Right atrium auricular region (tissue), 2 donors: ENCODE data around the gene NDUFS1. TPM values are rescaled to one million over a fixed set of nuclear protein-coding genes. Genes with fewer than 3 reads are reported as not detected.
"Not testable (repeated sequence)": the region's sequence is repeated elsewhere in the genome, so short reads cannot be mapped to it uniquely, and the experiment has no call there.

Experiments used
- DNase-seq: peaks from one replicate; pipeline ENCODE4 v3.0.0-alpha.2; 2019; ENCODE audit warnings: low spot score
- H3K27ac ChIP-seq, 2 donors: fragments of 200-600 bp; sonication (generic); 1 replicate in 1 of 2; 2 replicates in 1 of 2; pipeline ENCODE4 v1.5.1; 2016 to 2019
- H3K27me3 ChIP-seq, 2 donors: fragments of 200-600 bp; sonication (generic); one replicate each; pipeline versions ENCODE4 v1.5.1 to v1.6.0; 2017 to 2019
- H3K36me3 ChIP-seq: fragments of 200-600 bp; sonication (generic); one replicate; pipeline ENCODE4 v1.5.1; 2016
- H3K4me1 ChIP-seq, 2 donors: fragments of 200-600 bp; sonication (generic); one replicate each; pipeline versions ENCODE4 v1.5.1 to v1.6.0; 2017 to 2019
- H3K4me3 ChIP-seq, 2 donors: fragments of 200-600 bp; sonication (generic); 1 replicate in 1 of 2; 2 replicates in 1 of 2; pipeline ENCODE4 v1.5.1; 2017 to 2019; ENCODE audit warnings: mild to moderate bottlenecking in 1 of 2, moderate library complexity in 1 of 2
- H3K9me3 ChIP-seq, 2 donors: fragments of 200-600 bp; sonication (generic); one replicate each; pipeline ENCODE4 v1.5.1; 2019
- CTCF ChIP-seq, 2 donors: fragments of 200-600 bp; sonication (generic); IDR thresholded peaks; one replicate each; pipeline ENCODE4 v1.5.1; 2019; ENCODE audit warnings: antibody characterized with exemption in 2 of 2
- total RNA-seq, 2 donors: library from RNA; depleted of rRNA; stranded (reverse); fragments of >200 nt; gene quantifications; one replicate each; pipeline ENCODE4 v1.1.0, GENCODE V29; 2016

NDUFS1 gene
- total RNA-seq, 2 donors from 2014 or later, result 183 to 388 TPM

- DNase-seq, result no peak
- peaks cover 0 to 7% of the 10 kb centered on the region in 2 donors for H3K4me1 ChIP-seq
- no peak for TF ChIP-seq CTCF (IDR thresholded peaks at IDR 0.05)
- no peaks in the 10 kb centered on the region for H3K9me3 ChIP-seq
- H3K27me3 ChIP-seq, result no peaks in the 10 kb centered on the region
- no peaks in the 10 kb centered on the region for H3K36me3 ChIP-seq
- no peak overlapping the region for H3K4me3 ChIP-seq
- H3K27ac ChIP-seq, result no peak overlapping the region
Observed at GRCh38 chr2:206079699-206080465, 79.4 kb downstream of the NDUFS1 start.

GRCh38 chr2:206077879-206078278 lies 81.4 kb downstream of the NDUFS1 start:
- H3K4me3 ChIP-seq, H3K27me3 ChIP-seq, H3K27ac ChIP-seq, H3K36me3 ChIP-seq, H3K4me1 ChIP-seq, DNase-seq, H3K9me3 ChIP-seq: not testable (repeated sequence)

GRCh38 chr2:206075113-206075512 lies 84.1 kb downstream of the NDUFS1 start:
- no peaks in the 10 kb centered on the region for H3K27me3 ChIP-seq
- DNase-seq, result no peak
- H3K4me1 ChIP-seq, result no peaks in the 10 kb centered on the region
- H3K9me3 ChIP-seq, result no peaks in the 10 kb centered on the region
- TF ChIP-seq CTCF (IDR thresholded peaks at IDR 0.05), result no peak
- no peak overlapping the region for H3K4me3 ChIP-seq
- no peaks in the 10 kb centered on the region for H3K36me3 ChIP-seq
- no peak overlapping the region for H3K27ac ChIP-seq

GRCh38 chr2:206071807-206072206 lies 87.4 kb downstream of the NDUFS1 start:
- Histone ChIP-seq H3K36me3 (no peaks in the 10 kb centered on the region), H3K27ac (no peak overlapping the region), H3K27me3 (no peaks in the 10 kb centered on the region), H3K4me1 (no peaks in the 10 kb centered on the region), H3K4me3 (no peak overlapping the region), H3K9me3 (no peaks in the 10 kb centered on the region)
- DNase-seq, result no peak
- no peak for TF ChIP-seq CTCF (IDR thresholded peaks at IDR 0.05)

GRCh38 chr2:206069417-206069816 lies 89.8 kb downstream of the NDUFS1 start:
- Histone ChIP-seq H3K4me1 (no peaks in the 10 kb centered on the region), H3K27me3 (no peaks in the 10 kb centered on the region), H3K36me3 (no peaks in the 10 kb centered on the region), H3K4me3 (no peak overlapping the region), H3K9me3 (no peaks in the 10 kb centered on the region), H3K27ac (no peak overlapping the region)
- no peak for TF ChIP-seq CTCF (IDR thresholded peaks at IDR 0.05)
- no peak for DNase-seq

- no peaks in the 10 kb centered on the region for H3K36me3 ChIP-seq
- no peak for DNase-seq
- no peak overlapping the region for H3K27ac ChIP-seq
- no peaks in the 10 kb centered on the region for H3K27me3 ChIP-seq
- no peaks in the 10 kb centered on the region for H3K4me1 ChIP-seq
- H3K9me3 ChIP-seq, result no peaks in the 10 kb centered on the region
- H3K4me3 ChIP-seq, result no peak overlapping the region
- TF ChIP-seq CTCF (IDR thresholded peaks at IDR 0.05), result no peak
Observed at GRCh38 chr2:206068207-206068606, 91.0 kb downstream of the NDUFS1 start.

Other genes with a start within 250 kb of the NDUFS1 start
- gene INO80D, start 73.3 kb downstream of the NDUFS1 start, total RNA-seq, result 10 to 100 TPM; 10.2 to 12.9 TPM
- gene EEF1B2, start 451 bp upstream of the NDUFS1 start, total RNA-seq, result 100 to 1,000 TPM; 212 to 254 TPM
- 10 to 100 TPM in 1 of 2 donors, 1 to 10 TPM in 1; 7.2 to 10.6 TPM for gene ZDBF2, start 115.2 kb upstream of the NDUFS1 start, total RNA-seq